Testis (tissue), 2 donors: Measurements from ENCODE around the gene SRGAP1.

ENCODE experiments used
- CTCF ChIP-seq, 3 experiments: fragments of 450-650 bp in 2 of 3; fragments of 200-600 bp in 1 of 3; sonication (generic) in 1 of 3; IDR thresholded peaks; one replicate each; pipeline ENCODE4 v1.5.1; 2016 to 2019; ENCODE audit warnings: antibody characterized with exemption in 3 of 3, mild to moderate bottlenecking in 2 of 3, moderate library complexity in 1 of 3
- POLR2A ChIP-seq: fragments of 450-650 bp; IDR thresholded peaks from one replicate; pipeline ENCODE4 v1.6.1; 2017; ENCODE audit warnings: antibody characterized with exemption, mild to moderate bottlenecking, moderate library complexity

GRCh38 chr12:64063121-64063520 is 218.6 kb downstream of the SRGAP1 start:
- TF ChIP-seq CTCF (IDR thresholded peaks at IDR 0.05): no peak
- no peak for TF ChIP-seq POLR2A
